Heart left ventricle (tissue), 16 donors: Measurements from ENCODE around the gene MAML3. TPM values are rescaled to one million over a fixed set of nuclear protein-coding genes. Genes with fewer than 3 reads are reported as not detected.

Experiments
- ATAC-seq, 4 donors: fragments of 200-7000 bp; cut with Tn5 transposase; one replicate each; pipeline ENCODE4 v1.9.1; 2020 to 2022; ENCODE audit warnings: moderate library complexity in 4 of 4, mild to moderate bottlenecking in 3 of 4, moderate number of reproducible peaks in 1 of 4
- DNase-seq, 5 donors: peaks; one replicate each; pipeline ENCODE4 v3.0.0-alpha.2; 2020
- H3K27ac ChIP-seq, 12 donors: fragments of 200-600 bp; sonication (generic) in 4 of 12; one replicate each; pipeline versions ENCODE4 v1.5.0 to v1.8.0; 2016 to 2022; ENCODE audit warnings: mild to moderate bottlenecking in 2 of 12
- H3K27me3 ChIP-seq, 9 donors: fragments of 200-600 bp; sonication (generic) in 2 of 9; one replicate each; pipeline versions ENCODE4 v1.5.1 to v1.8.0; 2016 to 2022; ENCODE audit warnings: mild to moderate bottlenecking in 3 of 9
- H3K36me3 ChIP-seq, 9 donors: fragments of 200-600 bp; sonication (generic) in 2 of 9; one replicate each; pipeline versions ENCODE4 v1.5.0 to v1.8.0; 2018 to 2022; ENCODE audit warnings: mild to moderate bottlenecking in 2 of 9
- H3K4me1 ChIP-seq, 12 donors: fragments of 200-600 bp; sonication (generic) in 4 of 12; one replicate each; pipeline versions ENCODE4 v1.5.0 to v1.8.0; 2016 to 2022; ENCODE audit warnings: mild to moderate bottlenecking in 3 of 12
- H3K4me3 ChIP-seq, 12 donors: fragments of 200-600 bp; sonication (generic) in 4 of 12; one replicate each; pipeline versions ENCODE4 v1.5.0 to v1.8.0; 2017 to 2022; ENCODE audit warnings: mild to moderate bottlenecking in 9 of 12, moderate library complexity in 4 of 12
- H3K9me3 ChIP-seq, 12 donors: fragments of 200-600 bp; sonication (generic) in 4 of 12; one replicate each; pipeline versions ENCODE4 v1.5.0 to v1.8.0; 2016 to 2022; ENCODE audit warnings: mild to moderate bottlenecking in 1 of 12
- POLR2A ChIP-seq, 2 donors: fragments of 450-650 bp; IDR thresholded peaks; one replicate each; pipeline ENCODE4 v1.6.1; 2017; ENCODE audit warnings: antibody characterized with exemption in 2 of 2, mild to moderate bottlenecking in 2 of 2, moderate library complexity in 2 of 2
- WGBS, 4 donors: extraction: QIAGEN DNeasy Blood & Tissue Kit in 2 of 4; methylation state at CpG; one replicate each; pipeline versions ENCODE4 v1.1.5 to v1.1.7; 2013 to 2018; 5-methylcytosine and 5-hydroxymethylcytosine counted together
- intact Hi-C, 10 donors: fragments of 100-400 bp; cut with DNase I; formaldehyde crosslinking; loops; one replicate each; pipeline versions ENCODE4 v1.11.1 to v1.14.2; 2022
- polyA plus RNA-seq, 2 donors: library from polyadenylated mRNA; stranded (reverse); fragments of 200-250 nt; gene quantifications; one replicate each; pipeline ENCODE4 v1.2.3, GENCODE V29; 2013
- total RNA-seq, 9 donors: library from RNA; depleted of rRNA in 2 of 9; stranded (reverse); fragments of >200 nt in 2 of 9; fragmentation: NEBNext Ultra II Directional in 3 of 9; extraction: Animal tissue kit (Norgen Biotek cat#: 25700) in 3 of 9; gene quantifications; one replicate each; pipeline versions ENCODE4 v1.1.0 to v1.2.4, GENCODE V29; 2016 to 2023
- TF ChIP-seq, protein P1 (sequence below), 12 donors: fragments of 200-600 bp; sonication (generic) in 4 of 12; IDR thresholded peaks; one replicate each; pipeline versions ENCODE4 v1.5.0 to v1.8.0; 2018 to 2022; ENCODE audit warnings: antibody characterized with exemption in 12 of 12, mild to moderate bottlenecking in 5 of 12
- donor health status: ischemic (EF 13 %, LVEDD 7.1; RV severe dilation, severe dysfunction).
- donor health status: healthy with polysubstance abuse.
- donor health status: DM: no; HTN: yes; CAD: no.
- donor health status: DM: no; HTN: no; CAD: no.
- donor health status: ischemic (EF 25% LVEDD 6.9; RV normal size, moderate dysfunction).
- donor health status: ischemic (EF 25% LVEDD 5.7; RV mildly dilated, moderate dysfunction).
- donor health status: healthy.
- donor health status: DM: yes; HTN: yes; CAD: no.
- donor health status: ischemic (EF 35%, LVEDD 5.7; RV mildly dilated, moderate dysfunction).
- donor health status: nonischemic (EF 11% LVEDD 7.7; RV severe dilation, severe dysfunction).
- donor health status: DM: yes; HTN: yes; CAD: no.
- donor health status: PGD.
- donor health status: ischemic (EF 29% LVEDD 5.4; RV normal size, mild dysfunction).
- donor health status: nonischemic (EF 23%, LVEDD 6.1; RV moderate dilation, normal function).

The MAML3 gene
- total and polyA plus RNA-seq, 11 donors, result 0.76 to 5.9 (median 2.4) TPM

DNA sequence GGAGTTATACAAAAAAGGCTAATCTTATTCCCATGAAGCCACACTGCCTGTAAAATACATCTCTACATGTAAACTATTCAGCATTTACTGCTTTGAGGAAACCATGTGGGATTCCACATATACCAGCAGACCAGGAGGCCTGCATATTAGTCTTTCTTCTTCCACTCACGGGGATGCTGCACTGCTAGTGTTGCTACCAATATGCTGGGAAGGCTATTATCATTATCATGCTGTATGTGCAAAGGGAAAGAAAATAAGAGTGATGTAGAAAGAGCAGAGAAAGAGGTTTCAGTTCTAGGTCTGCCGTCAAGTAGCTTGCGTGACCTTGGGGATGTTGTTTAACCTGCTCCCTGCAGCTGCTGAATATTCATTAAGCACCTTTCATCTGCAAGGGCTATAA is 427.4 kb downstream of the MAML3 start:
- Histone ChIP-seq H3K4me3 (no peak overlapping the region), H3K27ac (no peak overlapping the region)

GRCh38 chr4:139725236-139725635 is 428.7 kb downstream of the MAML3 start:
- ATAC-seq (no peak), DNase-seq (no peak)
- no peak overlapping the region for H3K4me3 ChIP-seq
- H3K9me3 ChIP-seq, result no peaks in the 10 kb centered on the region
- WGBS, 4 donors, result 88 to 100% (median 98%) methylated on average over 2 of the region's 2 CpGs
- no peaks in the 10 kb centered on the region for H3K27me3 ChIP-seq
- TF ChIP-seq, protein P1, sequence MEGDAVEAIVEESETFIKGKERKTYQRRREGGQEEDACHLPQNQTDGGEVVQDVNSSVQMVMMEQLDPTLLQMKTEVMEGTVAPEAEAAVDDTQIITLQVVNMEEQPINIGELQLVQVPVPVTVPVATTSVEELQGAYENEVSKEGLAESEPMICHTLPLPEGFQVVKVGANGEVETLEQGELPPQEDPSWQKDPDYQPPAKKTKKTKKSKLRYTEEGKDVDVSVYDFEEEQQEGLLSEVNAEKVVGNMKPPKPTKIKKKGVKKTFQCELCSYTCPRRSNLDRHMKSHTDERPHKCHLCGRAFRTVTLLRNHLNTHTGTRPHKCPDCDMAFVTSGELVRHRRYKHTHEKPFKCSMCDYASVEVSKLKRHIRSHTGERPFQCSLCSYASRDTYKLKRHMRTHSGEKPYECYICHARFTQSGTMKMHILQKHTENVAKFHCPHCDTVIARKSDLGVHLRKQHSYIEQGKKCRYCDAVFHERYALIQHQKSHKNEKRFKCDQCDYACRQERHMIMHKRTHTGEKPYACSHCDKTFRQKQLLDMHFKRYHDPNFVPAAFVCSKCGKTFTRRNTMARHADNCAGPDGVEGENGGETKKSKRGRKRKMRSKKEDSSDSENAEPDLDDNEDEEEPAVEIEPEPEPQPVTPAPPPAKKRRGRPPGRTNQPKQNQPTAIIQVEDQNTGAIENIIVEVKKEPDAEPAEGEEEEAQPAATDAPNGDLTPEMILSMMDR (IDR thresholded peaks at IDR 0.05), result no peak
- peaks cover 0 to 40% (median 9%) of the 10 kb centered on the region in 9 donors for H3K36me3 ChIP-seq
- H3K4me1 ChIP-seq, result peaks cover 0 to 2% (median 0%) of the 10 kb centered on the region in 12 donors
- no peak overlapping the region for H3K27ac ChIP-seq
- intact Hi-C loops, result loop anchor here in 1 of 10 donors (5.0 kb wide), 1 partner anchor 58 kb away; the partner anchor contains the start of gene MGST2

More for the DNA sequence above, 427.4 kb downstream of the MAML3 start:
- Histone ChIP-seq H3K9me3 (no peaks in the 10 kb centered on the region), H3K36me3 (peaks cover 0 to 40% (median 9%) of the 10 kb centered on the region in 9 donors), H3K4me1 (no peaks in the 10 kb centered on the region), H3K27me3 (no peaks in the 10 kb centered on the region)
- ATAC-seq (no peak), DNase-seq (no peak)
- WGBS, 4 donors, result 75 to 92% (median 86%) methylated on average over 3 of the region's 3 CpGs
- TF ChIP-seq POLR2A (IDR thresholded peaks at IDR 0.05), result no peak
- TF ChIP-seq, protein P1 (IDR thresholded peaks at IDR 0.05), result no peak
- intact Hi-C loops, result loop anchor here in 1 of 10 donors (5.0 kb wide), 1 partner anchor 59 kb away; the partner anchor contains the start of gene MGST2

DNA sequence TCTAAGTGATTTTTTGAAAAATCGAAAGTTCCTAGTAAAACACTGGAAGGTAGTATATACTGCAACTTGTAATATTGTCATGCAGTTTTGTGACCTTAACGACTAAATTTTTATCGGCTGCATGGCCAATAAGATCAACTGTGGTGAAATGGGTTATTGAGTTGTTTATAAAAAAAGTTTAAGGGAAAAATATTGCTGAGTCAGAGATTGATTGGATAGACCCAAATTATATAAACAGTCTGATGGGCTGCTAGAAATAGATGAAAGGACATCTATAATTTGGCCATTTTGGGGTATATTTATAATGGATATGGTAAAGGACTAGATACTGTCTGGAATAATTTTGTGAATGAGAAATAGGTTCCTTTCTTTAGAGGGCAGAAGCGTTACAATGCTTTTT is 432.2 kb downstream of the MAML3 start:
- TF ChIP-seq, protein P1 (IDR thresholded peaks at IDR 0.05), result no peak
- no peak for TF ChIP-seq POLR2A (IDR thresholded peaks at IDR 0.05)
- Histone ChIP-seq H3K27me3 (no peaks in the 10 kb centered on the region), H3K36me3 (peaks cover 0 to 49% (median 26%) of the 10 kb centered on the region in 9 donors), H3K4me3 (no peak overlapping the region), H3K27ac (no peak overlapping the region), H3K9me3 (no peaks in the 10 kb centered on the region), H3K4me1 (peaks cover 0 to 2% (median 0%) of the 10 kb centered on the region in 12 donors)
- intact Hi-C loops, result no loop called here
- DNase-seq (no peak), ATAC-seq (no peak)
- 73 to 84% (median 73%) methylated on average over 4 of the region's 4 CpGs for WGBS, 4 donors

- TF ChIP-seq POLR2A (IDR thresholded peaks at IDR 0.05), result no peak
- TF ChIP-seq, protein P1 (IDR thresholded peaks at IDR 0.05), result no peak
- Histone ChIP-seq H3K4me3 (no peak overlapping the region), H3K4me1 (peaks cover 0 to 10% (median 2%) of the 10 kb centered on the region in 12 donors), H3K36me3 (peaks cover 0 to 50% (median 26%) of the 10 kb centered on the region in 9 donors), H3K9me3 (no peaks in the 10 kb centered on the region), H3K27me3 (no peaks in the 10 kb centered on the region), H3K27ac (peak overlapping the region in 1 of 12 donors; percentile 23)
- intact Hi-C loops, result no loop called here
- 73 to 84% (median 76%) methylated on average over 6 of the region's 6 CpGs for WGBS, 4 donors
- no peak for ATAC-seq
- no peak for DNase-seq
Measured at GRCh38 chr4:139720806-139721205, 433.2 kb downstream of the MAML3 start.
